Astrocyte of the cerebellum (primary cell): Measurements from ENCODE around the gene TAB2.

ENCODE experiments used
- DNase-seq: peaks from one replicate; pipeline ENCODE4 v3.0.0-alpha.2; 2011; ENCODE audit warnings: low read depth
- H3K4me3 ChIP-seq: 2 replicates; pipeline ENCODE4 v1.5.1; 2011; ENCODE audit warnings: mild to moderate bottlenecking, low read depth, low read length, moderate library complexity
- CTCF ChIP-seq: IDR thresholded peaks from 2 replicates; pipeline ENCODE4 v1.5.1; 2012; ENCODE audit warnings: low read length, low read depth, moderate library complexity, mild to moderate bottlenecking; ENCODE audit errors: missing control alignments
- in situ Hi-C: cut with HindIII; loops from 2 replicates; pipeline ENCODE4 v1.10.0; 2017; ENCODE audit warnings: low sequenced_read_pairs

Gene TAB2

DNA sequence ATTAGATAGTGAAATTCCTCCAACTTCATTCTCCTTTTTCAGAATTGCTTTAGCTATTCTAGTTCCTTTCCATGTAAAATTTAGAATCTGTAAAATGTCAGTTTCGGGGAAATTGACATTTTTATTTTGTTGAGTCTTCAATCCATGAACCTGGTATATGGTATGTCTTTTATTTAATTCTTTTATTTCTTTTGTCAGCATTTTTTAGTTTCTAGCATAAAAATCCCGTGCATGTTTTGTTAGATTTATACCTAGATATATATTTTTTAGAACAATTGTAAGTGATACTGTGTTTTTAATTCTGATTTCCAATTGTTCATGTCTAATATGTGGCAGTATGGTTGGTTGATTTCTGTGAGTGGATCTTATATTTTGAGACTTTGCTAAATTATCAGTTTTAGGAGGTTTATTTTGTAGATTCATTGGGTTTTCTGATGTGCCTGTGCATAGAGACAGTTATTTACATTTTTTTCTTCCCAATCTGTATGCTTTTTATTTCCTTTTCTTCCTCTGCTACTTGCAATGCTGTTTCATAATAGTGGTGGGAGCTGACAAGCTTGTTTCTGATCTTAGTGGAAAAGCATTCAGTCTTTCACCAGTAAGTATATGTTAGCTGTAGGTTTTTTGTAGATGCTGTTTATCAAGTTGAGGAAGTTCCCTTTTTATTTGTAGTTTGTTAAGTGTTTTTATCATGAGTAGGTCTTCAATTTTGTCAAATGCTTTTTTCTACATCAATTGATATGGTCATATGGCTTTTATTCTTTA is 13.7 kb downstream of the TAB2 start:
- no peak overlapping the region for H3K4me3 ChIP-seq
- DNase-seq: no peak
- in situ Hi-C loops: no loop called here
- TF ChIP-seq CTCF: no peak

DNA sequence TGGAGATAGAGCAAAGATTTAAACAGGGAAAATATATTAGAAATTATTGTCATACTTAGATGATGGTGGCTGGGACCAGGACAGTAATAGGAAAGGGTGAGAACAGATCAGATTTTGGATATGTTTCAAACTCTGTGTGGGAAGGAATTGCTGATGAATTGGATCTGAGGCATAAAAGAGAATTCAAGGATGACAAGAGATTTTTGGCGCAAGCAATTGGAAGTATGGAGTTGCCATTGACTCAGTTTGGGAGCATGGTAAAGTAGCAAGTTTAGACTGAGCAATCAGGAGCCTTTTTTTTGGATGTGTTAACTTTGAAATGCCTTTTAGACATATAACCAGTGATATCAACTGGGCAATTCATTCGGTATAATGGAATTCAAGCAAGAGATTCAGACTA is 14.4 kb downstream of the TAB2 start:
- no peak for DNase-seq
- no peak overlapping the region for H3K4me3 ChIP-seq
- in situ Hi-C loops: no loop called here
- TF ChIP-seq CTCF: no peak

GRCh38 chr6:149332602-149333265 is 15.2 kb downstream of the TAB2 start:
- no peak overlapping the region for H3K4me3 ChIP-seq
- in situ Hi-C loops: no loop called here
- no peak for TF ChIP-seq CTCF
- DNase-seq: no peak

- no peak overlapping the region for H3K4me3 ChIP-seq
- TF ChIP-seq CTCF: no peak
- in situ Hi-C loops: no loop called here
- DNase-seq: no peak
Observed at GRCh38 chr6:149333266-149333620, 15.7 kb downstream of the TAB2 start.

GRCh38 chr6:149334201-149334600 is 16.7 kb downstream of the TAB2 start:
- DNase-seq: peak; percentile 61
- no peak for TF ChIP-seq CTCF
- no peak overlapping the region for H3K4me3 ChIP-seq
- in situ Hi-C loops: no loop called here

DNA sequence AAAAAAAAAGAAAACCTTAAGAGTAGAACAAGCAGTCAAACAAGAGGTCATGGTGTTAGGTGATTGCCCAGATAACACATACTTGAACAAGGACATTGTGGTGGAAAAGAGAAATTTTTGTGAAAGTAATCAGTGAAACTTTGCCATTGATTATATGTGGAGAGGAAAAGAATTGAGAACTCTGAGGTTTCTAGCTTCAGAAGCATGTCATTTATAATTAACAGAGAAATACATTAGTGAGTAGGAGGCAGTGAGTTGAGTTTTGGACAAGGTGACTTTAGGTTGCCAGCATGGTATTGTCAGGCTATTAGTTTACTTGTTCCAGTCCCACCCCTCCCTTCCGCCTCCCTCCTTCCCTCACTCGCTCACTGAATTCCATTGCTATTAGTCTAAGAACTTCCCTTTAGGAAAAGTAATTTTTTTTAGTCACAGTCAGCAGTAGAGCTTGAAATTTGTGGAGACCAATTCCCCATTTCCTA is 17.2 kb downstream of the TAB2 start:
- peak; percentile 39 for DNase-seq
- in situ Hi-C loops: no loop called here
- no peak for TF ChIP-seq CTCF
- H3K4me3 ChIP-seq: no peak overlapping the region
